Measurements from ENCODE around the gene SERPINB8. TPM values are rescaled to one million over a fixed set of nuclear protein-coding genes. Genes with fewer than 3 reads are reported as not detected.

The SERPINB8 gene
- total and polyA plus RNA-seq, 2 of the 13 experiments (the other 11 are each of a cell fraction or from before 2014, with no cell fraction given): 0.95 to 2.2 TPM

DNA sequence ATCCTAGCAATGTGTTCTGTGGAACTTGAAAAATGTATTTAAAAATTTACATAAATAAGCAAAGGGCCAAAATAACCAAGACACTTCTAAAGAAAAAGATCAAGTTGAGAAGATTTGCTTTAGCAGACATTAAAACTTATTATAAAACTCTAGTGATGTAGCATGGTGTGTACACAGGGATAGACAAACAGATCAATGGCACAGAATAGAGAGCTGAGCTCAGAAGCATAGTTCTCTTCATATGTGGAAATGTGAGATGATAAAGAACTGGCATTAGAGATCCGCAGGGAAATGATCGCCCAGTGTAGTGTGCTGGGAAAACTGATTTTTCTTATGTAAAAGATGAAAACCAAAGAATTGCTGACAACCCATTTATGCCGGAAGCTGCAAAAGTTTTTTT lies 39.4 kb downstream of the SERPINB8 start:
- no peak overlapping the region for H3K4me3 ChIP-seq (replicated peaks in 1 of 3; ENCODE audit: insufficient read depth in 1 of 3, low read depth in 2 of 3, low read length in 3 of 3)
- H2AFZ ChIP-seq (ENCODE audit: low read length): no peak overlapping the region
- WGBS (ENCODE audit: low lambda C conversion rate): 26% methylated on average over 3 of the region's 3 CpGs
- H3K79me2 ChIP-seq (ENCODE audit: insufficient read depth, low read length): no peaks in the 10 kb centered on the region
- intact Hi-C loops (cut with micrococcal nuclease; ENCODE audit: unreplicated experiment) (no loop called here), in situ Hi-C loops (cut with HindIII; ENCODE audit: extremely low pct_ligation_motif_present, low pct_unique_long_range_greater_than_20kb) (no loop called here)
- no peaks in the 10 kb centered on the region for H3K4me1 ChIP-seq (ENCODE audit: insufficient read depth, low read length)
- H3K36me3 ChIP-seq (replicated peaks in 1 of 2; ENCODE audit: control insufficient read depth in 1 of 2, insufficient read depth in 2 of 2, low read length in 2 of 2): no peaks in the 10 kb centered on the region
- ChIA-PET CTCF (ENCODE audit: low intra/inter-chr PET ratio, low total read pairs) (no interaction called here), POLR2A (no interaction called here)
- ATAC-seq: peak; percentile 60; the same call in 2 of the 3 replicates
- H4K20me1 ChIP-seq (ENCODE audit: insufficient read depth, low read length): no peaks in the 10 kb centered on the region
- no peak overlapping the region for H3K27ac ChIP-seq (ENCODE audit: extremely low read length, insufficient read depth, low read length)
- no peak overlapping the region for H3K4me2 ChIP-seq (ENCODE audit: low read depth, low read length)
- DNase-seq (ENCODE audit: low spot score): no peak
- H3K9ac ChIP-seq (ENCODE audit: insufficient read depth, low read depth, low read length): no peak overlapping the region
- TF ChIP-seq MAFK (conservative IDR thresholded peaks at IDR 0.05 in 1 of 2, IDR thresholded peaks at IDR 0.05 in 1 of 2; ENCODE audit: low read length in 2 of 2) (peak; percentile 30 to 37; a peak in 2 of 4 replicates), ZNF317 (CRISPR knock-in tag; IDR thresholded peaks at IDR 0.05) (no peak)
- no peak for FAIRE-seq
- H3K9me3 ChIP-seq (ENCODE audit: low read length): no peaks in the 10 kb centered on the region
- no TSS peak for BruUV-seq (replicated peaks)
- H3K27me3 ChIP-seq (ENCODE audit: control insufficient read depth in 1 of 2, insufficient read depth in 2 of 2, low read length in 2 of 2): no peaks in the 10 kb centered on the region; a peak in 1 of 5 replicates

DNA sequence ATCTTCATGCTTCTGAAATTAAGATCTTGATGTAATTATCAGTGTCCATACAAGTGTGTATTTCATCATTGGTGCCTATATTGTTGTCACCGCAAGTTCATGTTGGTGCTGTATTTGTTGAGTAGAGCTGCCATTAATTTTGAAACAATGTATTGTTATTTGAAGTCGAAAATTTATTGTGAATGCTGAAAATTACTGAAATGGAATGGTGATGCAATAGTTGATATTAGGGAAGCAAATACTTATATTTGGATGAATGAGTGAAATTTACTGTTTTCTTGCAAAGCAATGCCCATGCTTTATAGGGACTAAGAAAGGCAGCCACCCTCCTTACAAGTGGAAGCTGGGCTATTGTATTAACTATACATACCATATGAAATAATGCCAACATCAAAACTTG lies 41.6 kb downstream of the SERPINB8 start:
- CTCF ChIA-PET (ENCODE audit: low intra/inter-chr PET ratio, low total read pairs): no interaction called here
- H3K4me2 ChIP-seq (ENCODE audit: low read depth, low read length): no peak overlapping the region
- ATAC-seq: no peak
- no peak overlapping the region for H3K4me3 ChIP-seq (replicated peaks in 1 of 3; ENCODE audit: insufficient read depth in 1 of 3, low read depth in 2 of 3, low read length in 3 of 3)
- no peaks in the 10 kb centered on the region for H3K4me1 ChIP-seq (ENCODE audit: insufficient read depth, low read length)
- no peaks in the 10 kb centered on the region for H4K20me1 ChIP-seq (ENCODE audit: insufficient read depth, low read length)
- no peak overlapping the region for H3K27ac ChIP-seq (ENCODE audit: extremely low read length, insufficient read depth, low read length)
- H3K9ac ChIP-seq (ENCODE audit: insufficient read depth, low read depth, low read length): no peak overlapping the region
- POLR2A ChIA-PET: no interaction called here
- intact Hi-C loops (cut with micrococcal nuclease; ENCODE audit: unreplicated experiment) (no loop called here), in situ Hi-C loops (cut with HindIII; ENCODE audit: extremely low pct_ligation_motif_present, low pct_unique_long_range_greater_than_20kb) (no loop called here)
- FAIRE-seq: no peak
- no peaks in the 10 kb centered on the region for H3K79me2 ChIP-seq (ENCODE audit: insufficient read depth, low read length)
- no peaks in the 10 kb centered on the region for H3K9me3 ChIP-seq (ENCODE audit: low read length)
- no peaks in the 10 kb centered on the region for H3K27me3 ChIP-seq (ENCODE audit: control insufficient read depth in 1 of 2, insufficient read depth in 2 of 2, low read length in 2 of 2)
- no peak for TF ChIP-seq KDM3A (CRISPR knock-in tag; IDR thresholded peaks at IDR 0.05; ENCODE audit: low read depth)
- 0 out of 2 replicates have a peak, but pooled peaks have one; percentile 21 for TF ChIP-seq ATF7 (IDR thresholded peaks at IDR 0.05)
- TF ChIP-seq ATF7 (CRISPR knock-in tag; IDR thresholded peaks at IDR 0.05): no peak
- TF ChIP-seq CEBPB (IDR thresholded peaks at IDR 0.05; ENCODE audit: borderline replicate concordance, low read depth, low read length): peak; percentile 22; the same call in 1 of the 2 replicates
- no TSS peak for BruUV-seq (replicated peaks)
- no peak overlapping the region for H2AFZ ChIP-seq (ENCODE audit: low read length)
- WGBS (ENCODE audit: low lambda C conversion rate): 23% methylated on average over 2 of the region's 2 CpGs
- H3K36me3 ChIP-seq (replicated peaks in 1 of 2; ENCODE audit: control insufficient read depth in 1 of 2, insufficient read depth in 2 of 2, low read length in 2 of 2): no peaks in the 10 kb centered on the region
- no peak for DNase-seq (ENCODE audit: low spot score)
